DND-41 (cell line): ENCODE measurements around the gene VPREB3.

Experiments used
- CTCF ChIP-seq: IDR thresholded peaks from 2 replicates; pipeline ENCODE4 v1.5.1; 2012; ENCODE audit warnings: borderline replicate concordance, low read length, moderate library complexity, mild to moderate bottlenecking; ENCODE audit not compliant: poor library complexity, severe bottlenecking; ENCODE audit errors: extremely low read depth
- EZH2 ChIP-seq: IDR thresholded peaks from 3 replicates; pipeline ENCODE4 v1.6.1; 2012; ENCODE audit warnings: borderline replicate concordance, low read depth, mild to moderate bottlenecking, moderate library complexity, low read length, inconsistent platforms; ENCODE audit not compliant: severe bottlenecking

- TF ChIP-seq CTCF: no peak
- TF ChIP-seq EZH2: no peak
Measured at GRCh38 chr22:23781511-23782183, 27.4 kb upstream of the VPREB3 start.
